Measurements from ENCODE around the gene PHLPP1. TPM values are rescaled to one million over a fixed set of nuclear protein-coding genes. Genes with fewer than 3 reads are reported as not detected.

The PHLPP1 gene
- total RNA-seq, 1 experiment from 2014 or later: 28.0 TPM

- DNase-seq: no peak
- H3K9me3 Mint-ChIP-seq (ENCODE audit: low read depth, unreplicated experiment): no peaks in the 10 kb centered on the region
- BruUV-seq (replicated peaks): no TSS peak
- intact Hi-C loops (cut with micrococcal nuclease; ENCODE audit: unreplicated experiment): no loop called here
- H3K27ac Mint-ChIP-seq (ENCODE audit: unreplicated experiment): no peak overlapping the region
- CTCF ChIA-PET: no interaction called here
- H3K36me3 Mint-ChIP-seq (ENCODE audit: insufficient read depth, unreplicated experiment): no peaks in the 10 kb centered on the region
- no peak overlapping the region for H3K4me3 Mint-ChIP-seq (ENCODE audit: low read depth, unreplicated experiment)
- peaks cover 25% of the 10 kb centered on the region for H3K4me1 Mint-ChIP-seq (ENCODE audit: low read depth, unreplicated experiment)
- H3K27me3 Mint-ChIP-seq (ENCODE audit: unreplicated experiment): no peaks in the 10 kb centered on the region
- TF ChIP-seq CTCF (IDR thresholded peaks at IDR 0.05; ENCODE audit: unreplicated experiment): no peak
Observed at GRCh38 chr18:62781262-62781661, 65.9 kb downstream of the PHLPP1 start.

GRCh38 chr18:62781893-62782292 lies 66.6 kb downstream of the PHLPP1 start:
- BruUV-seq (replicated peaks): no TSS peak
- Mint-ChIP-seq H3K9me3 (ENCODE audit: low read depth, unreplicated experiment) (no peaks in the 10 kb centered on the region), H3K4me1 (ENCODE audit: low read depth, unreplicated experiment) (peaks cover 25% of the 10 kb centered on the region), H3K27me3 (ENCODE audit: unreplicated experiment) (no peaks in the 10 kb centered on the region), H3K36me3 (ENCODE audit: insufficient read depth, unreplicated experiment) (no peaks in the 10 kb centered on the region), H3K4me3 (ENCODE audit: low read depth, unreplicated experiment) (no peak overlapping the region), H3K27ac (ENCODE audit: unreplicated experiment) (no peak overlapping the region)
- intact Hi-C loops (cut with micrococcal nuclease; ENCODE audit: unreplicated experiment): no loop called here
- CTCF ChIA-PET: no interaction called here
- no peak for DNase-seq
- TF ChIP-seq CTCF (IDR thresholded peaks at IDR 0.05; ENCODE audit: unreplicated experiment): no peak

- no peaks in the 10 kb centered on the region for H3K9me3 Mint-ChIP-seq (ENCODE audit: low read depth, unreplicated experiment)
- no peak overlapping the region for H3K27ac Mint-ChIP-seq (ENCODE audit: unreplicated experiment)
- peaks cover 16% of the 10 kb centered on the region for H3K4me1 Mint-ChIP-seq (ENCODE audit: low read depth, unreplicated experiment)
- no peak for TF ChIP-seq CTCF (IDR thresholded peaks at IDR 0.05; ENCODE audit: unreplicated experiment)
- no peaks in the 10 kb centered on the region for H3K27me3 Mint-ChIP-seq (ENCODE audit: unreplicated experiment)
- CTCF ChIA-PET: no interaction called here
- BruUV-seq (replicated peaks): no TSS peak
- intact Hi-C loops (cut with micrococcal nuclease; ENCODE audit: unreplicated experiment): no loop called here
- no peaks in the 10 kb centered on the region for H3K36me3 Mint-ChIP-seq (ENCODE audit: insufficient read depth, unreplicated experiment)
- DNase-seq: no peak
- H3K4me3 Mint-ChIP-seq (ENCODE audit: low read depth, unreplicated experiment): no peak overlapping the region
Observed at GRCh38 chr18:62784338-62784965, 69.1 kb downstream of the PHLPP1 start.

GRCh38 chr18:62784966-62785413 lies 69.6 kb downstream of the PHLPP1 start:
- TF ChIP-seq CTCF (IDR thresholded peaks at IDR 0.05; ENCODE audit: unreplicated experiment): no peak
- BruUV-seq (replicated peaks): no TSS peak
- Mint-ChIP-seq H3K9me3 (ENCODE audit: low read depth, unreplicated experiment) (no peaks in the 10 kb centered on the region), H3K4me3 (ENCODE audit: low read depth, unreplicated experiment) (no peak overlapping the region), H3K27me3 (ENCODE audit: unreplicated experiment) (no peaks in the 10 kb centered on the region), H3K4me1 (ENCODE audit: low read depth, unreplicated experiment) (peaks cover 16% of the 10 kb centered on the region), H3K36me3 (ENCODE audit: insufficient read depth, unreplicated experiment) (no peaks in the 10 kb centered on the region), H3K27ac (ENCODE audit: unreplicated experiment) (no peak overlapping the region)
- intact Hi-C loops (cut with micrococcal nuclease; ENCODE audit: unreplicated experiment): no loop called here
- DNase-seq: no peak
- CTCF ChIA-PET: no interaction called here

All from Calu3 (cell line).